Endothelial cell of umbilical vein (primary cell): ENCODE data around the gene GAP43. TPM values are rescaled to one million over a fixed set of nuclear protein-coding genes. Genes with fewer than 3 reads are reported as not detected.
A peak's percentile ranks its signal among the peaks of the same experiment; 100 is the strongest.

ENCODE experiments used
- BruUV-seq: library from RNA; stranded (reverse); fragments of 400-500 nt; replicated peaks from 2 replicates; lab custom pipeline; 2021; lab: Mats Ljungman, UMichigan
- CTCF ChIA-PET: fragments of 300-600, 350-600 bp; sonication (Branson Sonifier 250); formaldehyde crosslinking; loops from one replicate; lab custom pipeline; 2021; ENCODE audit warnings: antibody characterized with exemption, inconsistent platforms; lab: Charles Lee
- POLR2A ChIA-PET: fragments of 300-600, 350-600 bp; sonication (Branson Sonifier 250); formaldehyde crosslinking; loops from one replicate; lab custom pipeline; 2021; ENCODE audit warnings: antibody characterized with exemption, inconsistent platforms; lab: Charles Lee
- DNase-seq: peaks from one replicate; pipeline ENCODE4 v3.0.0-alpha.2; 2011; ENCODE audit warnings: low read depth, low spot score
- FAIRE-seq: peaks from 2 replicates; lab custom pipeline; 2011; peaks lifted over from hg19 to GRCh38; lab: Jason Lieb, UNC
- H2AFZ ChIP-seq: 2 replicates; pipeline ENCODE4 v1.6.0; 2012; ENCODE audit warnings: low read depth, low read length, control low read depth, inconsistent platforms
- H3K27ac ChIP-seq: 2 replicates; pipeline ENCODE4 v1.5.1; 2011; ENCODE audit warnings: low read depth, mild to moderate bottlenecking, control low read depth, low read length, moderate library complexity; ENCODE audit not compliant: insufficient read depth
- H3K27me3 ChIP-seq, 2 experiments: 2 replicates each; pipeline versions ENCODE4 v1.6.0 to v1.6.1; 2011; ENCODE audit warnings: low read length in 2 of 2, mixed read lengths in 1 of 2; ENCODE audit not compliant: control insufficient read depth in 2 of 2, insufficient read depth in 2 of 2
- H3K36me3 ChIP-seq, 2 experiments: 2 replicates in 1 of 2; 3 replicates in 1 of 2; pipeline ENCODE4 v1.5.1; 2011; ENCODE audit warnings: low read length in 2 of 2, mild to moderate bottlenecking in 1 of 2, moderate library complexity in 1 of 2; ENCODE audit not compliant: control insufficient read depth in 2 of 2, insufficient read depth in 2 of 2; ENCODE audit errors: extremely low read depth in 1 of 2
- H3K4me1 ChIP-seq: 3 replicates; pipeline ENCODE4 v1.5.1; 2011; ENCODE audit warnings: mild to moderate bottlenecking, low read length; ENCODE audit not compliant: control insufficient read depth, insufficient read depth; ENCODE audit errors: extremely low read depth
- H3K4me2 ChIP-seq: 2 replicates; pipeline ENCODE4 v1.6.1; 2011; ENCODE audit warnings: low read length, control low read depth, mixed read lengths; ENCODE audit not compliant: insufficient read depth
- H3K4me3 ChIP-seq, 3 experiments: fragments of 200-600 bp in 1 of 3; sonication (generic), shearing (Covaris generic) in 1 of 3; replicated peaks in 1 of 3; 2 replicates each; pipeline ENCODE4 v1.5.1; 2011 to 2016; ENCODE audit warnings: control low read depth in 3 of 3, low read length in 3 of 3, mild to moderate bottlenecking in 2 of 3, inconsistent platforms in 1 of 3, low read depth in 1 of 3, moderate library complexity in 1 of 3; ENCODE audit not compliant: insufficient read depth in 1 of 3
- H3K79me2 ChIP-seq: 2 replicates; pipeline ENCODE4 v1.6.0; 2012; ENCODE audit warnings: low read length, inconsistent platforms; ENCODE audit not compliant: control insufficient read depth, insufficient read depth
- H3K9ac ChIP-seq: replicated peaks from 2 replicates; pipeline ENCODE3; 2011; ENCODE audit warnings: low read length, control low read depth; ENCODE audit not compliant: insufficient read depth; ENCODE audit errors: extremely low read depth
- H3K9me1 ChIP-seq: replicated peaks from 3 replicates; pipeline ENCODE4 v1.6.0; 2011; ENCODE audit warnings: mild to moderate bottlenecking, low read length; ENCODE audit not compliant: control insufficient read depth, insufficient read depth; ENCODE audit errors: extremely low read depth
- H3K9me3 ChIP-seq: replicated peaks from 2 replicates; pipeline ENCODE4 v1.5.1; 2012; ENCODE audit warnings: low read length, inconsistent platforms; ENCODE audit not compliant: control insufficient read depth, insufficient read depth
- H4K20me1 ChIP-seq: replicated peaks from 2 replicates; pipeline ENCODE3; 2011; ENCODE audit warnings: mild to moderate bottlenecking, low read length; ENCODE audit not compliant: control insufficient read depth, insufficient read depth; ENCODE audit errors: extremely low read depth
- CTCF ChIP-seq, 2 donors: IDR thresholded peaks; 1 replicate in 1 of 2; 2 replicates in 1 of 2; pipeline ENCODE4 v1.5.1; 2011; ENCODE audit warnings: low read length in 2 of 2, mild to moderate bottlenecking in 2 of 2, moderate library complexity in 2 of 2, control low read depth in 1 of 2, inconsistent platforms in 1 of 2, low read depth in 1 of 2; ENCODE audit not compliant: insufficient read depth in 1 of 2; ENCODE audit errors: extremely low read depth in 1 of 2
- EZH2 ChIP-seq: IDR thresholded peaks from 2 replicates; pipeline ENCODE4 v1.6.1; 2012; ENCODE audit warnings: borderline replicate concordance, low read depth, mild to moderate bottlenecking, moderate library complexity, low read length, inconsistent platforms; ENCODE audit not compliant: severe bottlenecking
- FOS ChIP-seq: IDR thresholded peaks from 2 replicates; pipeline ENCODE4 v1.6.1; 2011; ENCODE audit warnings: mild to moderate bottlenecking, low read length, moderate library complexity, borderline replicate concordance; ENCODE audit not compliant: insufficient read depth
- GATA2 ChIP-seq: IDR thresholded peaks from 2 replicates; pipeline ENCODE4 v1.7.0; 2011; ENCODE audit warnings: low read depth, mild to moderate bottlenecking, moderate library complexity, mixed read lengths, low read length; ENCODE audit not compliant: insufficient read length, insufficient read depth
- JUN ChIP-seq: IDR thresholded peaks from 2 replicates; pipeline ENCODE4 v1.6.1; 2011; ENCODE audit warnings: borderline replicate concordance, low read depth; ENCODE audit not compliant: insufficient read length, insufficient read depth
- MAX ChIP-seq: IDR thresholded peaks from 2 replicates; pipeline ENCODE4 v1.6.1; 2011; ENCODE audit not compliant: insufficient read depth, insufficient read length
- MYC ChIP-seq: IDR thresholded peaks from one replicate; pipeline ENCODE4 v1.6.1; 2011; ENCODE audit warnings: mild to moderate bottlenecking, low read depth, low read length
- POLR2A ChIP-seq: IDR thresholded peaks from 2 replicates; pipeline ENCODE4 v1.6.1; 2012; ENCODE audit warnings: low read depth, mild to moderate bottlenecking, control low read depth, low read length
- POLR2AphosphoS5 ChIP-seq: IDR thresholded peaks from 2 replicates; pipeline ENCODE4 v1.6.1; 2012; ENCODE audit warnings: low read depth, mild to moderate bottlenecking, control low read depth, low read length, moderate library complexity; ENCODE audit not compliant: insufficient read depth
- dilution Hi-C: fragments of 300-500 bp; cut with MboI; formaldehyde crosslinking; loops from one replicate; pipeline ENCODE4 v1.15.0; 2019; ENCODE audit warnings: low sequenced_read_pairs; ENCODE audit not compliant: extremely low pct_ligation_motif_present
- intact Hi-C: fragments of 100-400 bp; cut with micrococcal nuclease; formaldehyde crosslinking; loops from one replicate; pipeline ENCODE4 v1.10.0; 2022
- polyA plus RNA-seq, 4 experiments: library from polyadenylated mRNA; depleted of rRNA in 3 of 4; stranded (reverse) in 3 of 4; unstranded in 1 of 4; fragments of >200 nt; gene quantifications; 2 replicates each; pipeline versions ENCODE4 v1.2.1 to v1.2.3, GENCODE V29; 2011 to 2012; ENCODE audit warnings: missing spikeins in 1 of 4
- total RNA-seq: library from RNA; stranded (reverse); gene quantifications from 2 replicates; pipeline ENCODE4 v1.2.3, GENCODE V29; 2021

Gene GAP43
- total and polyA plus RNA-seq, 2 donors (not counting 3 experiments of a cell fraction or from before 2014, with no cell fraction given) = 0.06 TPM; not detected in 1

GRCh38 chr3:115766587-115767482 is 143.5 kb downstream of the GAP43 start:
- H3K9ac ChIP-seq = no peak overlapping the region
- H2AFZ ChIP-seq = no peak overlapping the region
- H3K27me3 ChIP-seq = peaks cover 0 to 7% of the 10 kb centered on the region in 2 experiments
- FAIRE-seq = no peak
- no peak overlapping the region for H3K27ac ChIP-seq
- H3K9me1 ChIP-seq = no peaks in the 10 kb centered on the region
- dilution Hi-C loops = no loop called here
- DNase-seq = no peak
- ChIA-PET CTCF (interaction anchor here (0.5 to 3.9 kb wide), 4 partner anchors 8 to 48 kb away, joined by 3 to 14 read pairs (median 6); no protein-coding TSS in a partner anchor), POLR2A (no interaction called here)
- no TSS peak for BruUV-seq
- peaks cover 2% of the 10 kb centered on the region for H3K4me1 ChIP-seq
- H3K79me2 ChIP-seq = no peaks in the 10 kb centered on the region
- H3K4me3 ChIP-seq = no peak overlapping the region
- H4K20me1 ChIP-seq = no peaks in the 10 kb centered on the region
- no peak for TF ChIP-seq CTCF (IDR thresholded peaks at IDR 0.05; ENCODE audit: extremely low read depth in 1 of 2, insufficient read depth in 1 of 2, low read depth in 1 of 2, low read length in 2 of 2)
- peak; percentile 24 for TF ChIP-seq FOS
- H3K9me3 ChIP-seq = no peaks in the 10 kb centered on the region
- intact Hi-C loops = no loop called here
- H3K4me2 ChIP-seq = no peak overlapping the region
- H3K36me3 ChIP-seq = no peaks in the 10 kb centered on the region

GRCh38 chr3:115768661-115769060 is 145.4 kb downstream of the GAP43 start:
- CTCF ChIA-PET = interaction anchor here (1.1 to 3.9 kb wide), 3 partner anchors 16 to 551 kb away, joined by 3 to 14 read pairs (median 4); no protein-coding TSS in a partner anchor
- FAIRE-seq (no peak), DNase-seq (no peak)
- TF ChIP-seq JUN = no peak
- TF ChIP-seq EZH2 = no peak
- TF ChIP-seq POLR2AphosphoS5 = no peak
- TF ChIP-seq GATA2 = no peak
- no peak for TF ChIP-seq FOS
- TF ChIP-seq MYC = no peak
- no peak for TF ChIP-seq MAX
- no peak for TF ChIP-seq CTCF (IDR thresholded peaks at IDR 0.05; ENCODE audit: extremely low read depth in 1 of 2, insufficient read depth in 1 of 2, low read depth in 1 of 2, low read length in 2 of 2)
- TF ChIP-seq POLR2A = no peak
- H3K9me3 ChIP-seq = no peaks in the 10 kb centered on the region
- dilution Hi-C loops = no loop called here
- POLR2A ChIA-PET = no interaction called here
- no peak overlapping the region for H3K27ac ChIP-seq
- no peak overlapping the region for H3K9ac ChIP-seq
- H2AFZ ChIP-seq = no peak overlapping the region
- H4K20me1 ChIP-seq = no peaks in the 10 kb centered on the region
- H3K4me1 ChIP-seq = peaks cover 2% of the 10 kb centered on the region
- peaks cover 0 to 7% of the 10 kb centered on the region in 2 experiments for H3K27me3 ChIP-seq
- H3K4me2 ChIP-seq = no peak overlapping the region
- H3K9me1 ChIP-seq = no peaks in the 10 kb centered on the region
- BruUV-seq = no TSS peak
- intact Hi-C loops = no loop called here
- no peaks in the 10 kb centered on the region for H3K79me2 ChIP-seq
- no peak overlapping the region for H3K4me3 ChIP-seq
- no peaks in the 10 kb centered on the region for H3K36me3 ChIP-seq
